HG03175 (cell line): ENCODE measurements around the gene TMEM35A.
A peak's percentile ranks its signal among the peaks of the same experiment; 100 is the strongest.
"Not testable (repeated sequence)": the region's sequence is repeated elsewhere in the genome, so short reads cannot be mapped to it uniquely, and the experiment has no call there.

Experiments used
- ATAC-seq: cut with Tn5 transposase; IDR thresholded peaks from one replicate; pipeline ENCODE4 v1.9.1; 2021; ENCODE audit warnings: mild to moderate bottlenecking, moderate library complexity; ENCODE audit not compliant: unreplicated experiment

Gene TMEM35A, protein sequence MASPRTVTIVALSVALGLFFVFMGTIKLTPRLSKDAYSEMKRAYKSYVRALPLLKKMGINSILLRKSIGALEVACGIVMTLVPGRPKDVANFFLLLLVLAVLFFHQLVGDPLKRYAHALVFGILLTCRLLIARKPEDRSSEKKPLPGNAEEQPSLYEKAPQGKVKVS

DNA sequence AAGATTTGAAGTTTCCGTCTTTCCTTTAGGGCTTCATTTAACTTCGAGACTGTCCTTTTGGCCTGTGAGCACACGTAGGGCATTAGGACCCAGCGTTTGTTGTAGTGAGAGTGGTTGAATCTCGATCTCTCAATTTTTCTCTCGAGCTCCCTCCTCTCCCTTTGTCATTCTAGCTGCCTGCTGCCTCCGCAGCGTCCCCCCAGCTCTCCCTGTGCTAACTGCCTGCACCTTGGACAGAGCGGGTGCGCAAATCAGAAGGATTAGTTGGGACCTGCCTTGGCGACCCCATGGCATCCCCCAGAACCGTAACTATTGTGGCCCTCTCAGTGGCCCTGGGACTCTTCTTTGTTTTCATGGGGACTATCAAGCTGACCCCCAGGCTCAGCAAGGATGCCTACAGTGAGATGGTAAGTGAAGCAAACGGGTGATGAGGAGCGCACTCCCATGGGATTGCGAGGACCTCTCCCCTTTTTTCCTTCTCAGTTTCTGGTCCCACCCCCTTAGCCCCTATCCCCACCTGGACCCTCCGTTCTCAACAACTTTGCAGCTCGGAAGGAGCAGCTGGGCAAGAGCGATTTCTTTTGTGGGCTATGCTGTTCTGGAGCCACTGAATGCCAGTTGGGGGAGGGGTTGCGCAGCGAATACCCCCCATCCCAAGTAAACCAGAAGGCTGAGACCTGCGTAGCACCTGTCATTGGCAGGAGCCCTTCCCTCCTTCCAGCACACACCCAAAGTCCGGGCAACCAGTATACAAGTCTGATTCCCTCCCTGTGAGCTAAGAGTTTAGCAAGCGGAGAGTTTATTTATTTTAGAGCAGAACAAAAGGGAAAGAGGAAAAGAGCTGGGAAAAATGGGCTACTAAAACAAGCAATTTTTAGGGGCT lies at the start of gene TMEM35A:
TSS of gene TMEM35A (plus strand) at position 164 of the 883 bp plus-strand sequence. CDS start at position 288, 124 bp downstream.
- ATAC-seq, result no peak

DNA sequence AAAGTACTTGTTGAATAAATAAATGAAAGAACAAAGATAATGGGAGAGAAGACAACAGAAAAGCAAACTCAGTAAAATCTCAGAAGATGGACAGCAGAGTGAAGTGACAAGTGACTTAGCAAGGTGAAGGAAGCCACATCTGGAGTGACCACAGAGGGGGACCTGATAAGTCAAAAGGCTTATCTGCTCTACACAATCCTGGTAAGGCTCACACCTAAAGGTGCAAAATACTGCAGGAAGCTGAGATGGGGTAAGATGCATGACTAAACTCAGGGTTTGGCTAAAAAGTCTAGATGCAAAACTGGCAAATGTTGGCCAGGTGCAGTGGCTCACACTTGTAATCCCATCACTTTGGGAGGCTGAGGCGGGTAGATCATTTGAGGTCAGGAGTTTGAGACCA lies 49.0 kb upstream of the TMEM35A start:
- ATAC-seq, result no peak

DNA sequence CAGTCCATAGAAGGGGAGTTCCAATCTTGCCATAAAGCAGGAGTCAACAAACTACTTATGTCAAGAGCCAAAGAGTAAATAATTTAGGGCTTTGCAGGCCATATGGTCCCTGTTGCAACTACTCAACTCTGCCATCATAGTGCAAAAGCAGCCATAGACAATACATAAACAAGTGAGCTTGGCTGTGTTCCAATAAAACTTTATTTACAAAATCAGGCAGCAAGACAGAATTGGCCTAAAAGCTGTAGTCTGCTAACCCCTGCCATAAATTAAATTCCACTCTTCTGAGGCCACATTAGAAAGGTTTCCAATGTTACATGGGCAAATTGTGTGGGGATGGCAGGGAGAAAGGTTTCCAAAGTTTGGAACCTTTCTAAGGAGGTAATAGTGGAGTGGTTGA lies 41.4 kb upstream of the TMEM35A start:
- no peak for ATAC-seq

DNA sequence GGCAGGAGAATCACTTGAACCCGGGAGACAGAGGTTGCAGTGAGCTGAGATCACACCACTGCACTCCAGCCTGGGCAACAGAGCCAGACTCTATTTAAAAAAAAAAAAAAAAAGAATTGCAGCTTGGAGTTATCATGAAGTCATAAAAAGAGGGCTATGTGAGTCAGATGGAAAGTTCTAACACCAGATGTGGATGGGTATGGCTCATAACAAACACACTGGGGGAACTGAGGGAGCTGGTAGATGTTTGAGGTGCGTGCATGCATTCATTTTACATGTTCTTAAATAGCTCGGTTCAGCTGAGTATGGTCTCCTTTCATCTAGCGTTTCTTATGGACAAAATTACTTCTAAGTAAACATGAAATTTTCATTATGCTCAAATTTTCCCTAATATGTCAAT lies 38.5 kb upstream of the TMEM35A start:
- no peak for ATAC-seq

DNA sequence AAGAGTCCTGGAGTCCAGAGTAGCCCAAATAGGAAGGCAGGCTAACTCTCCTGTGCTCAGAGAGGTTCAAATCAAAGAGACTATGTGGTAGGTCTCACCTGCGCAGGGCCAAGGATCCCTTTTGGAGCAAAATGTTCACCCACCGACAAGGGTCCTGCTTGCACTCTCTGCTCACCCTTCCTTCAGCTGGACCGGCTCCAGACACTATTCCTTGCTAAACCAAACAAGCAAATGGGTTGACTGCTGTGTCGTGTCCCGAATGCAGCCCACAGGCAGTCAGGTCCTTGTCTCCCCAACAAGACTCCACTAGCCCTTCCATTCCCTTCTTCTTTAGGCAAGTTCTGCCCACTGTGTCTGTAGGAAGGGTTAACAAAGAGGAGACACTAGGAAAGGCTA lies 27.5 kb upstream of the TMEM35A start:
- no peak for ATAC-seq

DNA sequence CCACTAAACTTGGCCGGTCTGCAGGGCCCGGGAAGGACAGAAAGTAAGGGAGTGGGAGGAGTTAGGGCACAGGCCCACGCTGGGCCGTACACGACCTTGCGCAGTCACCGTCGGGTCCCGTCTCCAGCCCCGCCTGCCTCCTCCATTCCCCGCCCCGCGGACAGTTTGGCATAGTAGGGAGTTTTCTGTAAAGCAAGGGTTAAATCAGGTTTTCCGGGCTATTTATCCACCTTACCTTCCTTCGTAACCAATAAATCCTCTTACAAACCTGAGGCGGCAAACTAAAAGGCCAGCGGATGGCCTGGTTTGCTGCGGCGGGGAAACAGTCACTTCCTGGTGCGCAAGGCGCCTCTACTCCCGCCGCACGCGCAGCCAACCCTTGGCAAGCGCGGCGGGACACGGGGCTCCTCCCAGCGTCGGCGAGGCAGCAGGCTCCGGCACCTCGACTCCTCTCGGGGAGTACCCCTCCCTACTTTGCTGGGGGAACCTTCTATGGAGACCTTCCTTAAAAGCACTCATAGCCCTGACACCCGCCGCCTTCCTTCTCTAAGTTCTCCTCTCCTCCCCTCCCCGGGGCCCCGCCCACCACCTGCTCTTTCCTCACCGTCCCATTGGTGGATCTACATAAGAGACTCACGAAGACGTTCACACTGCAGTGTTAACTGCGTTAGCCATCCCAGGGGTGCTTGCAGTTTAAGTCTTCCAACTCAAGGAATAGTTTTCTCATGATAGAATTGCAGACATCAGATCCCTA lies 27.0 kb upstream of the TMEM35A start, which contains the start of gene TRMT2B:
TSS of gene TRMT2B (minus strand) at position 563 of the 754 bp plus-strand sequence. CDS start 9,822 bp downstream, outside the sequence.
- ATAC-seq, result peak; percentile 92

DNA sequence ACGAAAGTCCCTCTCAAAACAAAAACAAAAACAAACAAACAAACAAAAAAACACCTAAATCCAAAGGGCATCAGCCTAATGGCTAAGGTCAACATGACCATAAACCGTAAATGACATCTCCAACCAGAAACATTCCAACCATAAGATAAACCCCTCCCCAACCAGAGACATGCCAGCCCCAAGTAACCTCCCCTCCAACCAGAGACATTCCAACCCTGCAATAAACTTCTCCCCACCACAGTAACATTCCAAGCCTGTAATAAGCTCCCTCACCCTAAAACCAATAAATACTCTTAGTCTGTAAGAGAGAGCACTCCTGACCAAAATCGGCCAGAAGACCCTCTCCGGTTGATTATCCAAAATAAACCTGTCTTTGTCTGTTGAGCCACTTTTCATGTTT lies 22.1 kb upstream of the TMEM35A start:
- not testable (repeated sequence) for ATAC-seq

DNA sequence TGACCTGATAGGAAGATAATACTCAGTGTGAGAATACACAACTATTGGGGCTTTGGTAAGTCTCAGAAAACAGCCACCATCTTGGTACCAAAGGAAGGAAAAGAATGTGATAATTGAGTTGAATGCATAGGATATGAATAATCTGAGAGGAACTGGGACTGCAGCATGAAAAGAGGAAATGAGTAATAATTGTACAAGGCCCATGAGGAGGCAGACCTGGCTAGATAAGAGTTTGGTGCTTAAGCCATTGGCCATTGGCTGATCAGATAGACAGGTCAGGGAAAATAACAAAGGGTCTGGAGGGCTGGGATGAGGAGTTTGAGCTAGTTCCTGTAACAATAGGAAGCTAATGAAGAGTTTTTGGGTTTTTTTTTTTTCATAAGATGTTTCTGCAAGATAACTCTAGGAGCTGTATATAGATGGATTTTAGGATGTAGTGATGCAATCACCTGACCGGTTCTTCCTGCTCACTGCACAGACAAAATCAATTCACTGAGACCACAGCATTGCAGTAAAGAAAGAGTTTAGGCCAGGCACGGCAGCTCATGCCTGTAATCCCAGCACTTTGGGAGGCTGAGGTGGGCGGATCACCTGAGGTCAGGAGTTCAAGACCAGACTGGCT lies 21.5 kb upstream of the TMEM35A start:
- peak; percentile 96 for ATAC-seq

DNA sequence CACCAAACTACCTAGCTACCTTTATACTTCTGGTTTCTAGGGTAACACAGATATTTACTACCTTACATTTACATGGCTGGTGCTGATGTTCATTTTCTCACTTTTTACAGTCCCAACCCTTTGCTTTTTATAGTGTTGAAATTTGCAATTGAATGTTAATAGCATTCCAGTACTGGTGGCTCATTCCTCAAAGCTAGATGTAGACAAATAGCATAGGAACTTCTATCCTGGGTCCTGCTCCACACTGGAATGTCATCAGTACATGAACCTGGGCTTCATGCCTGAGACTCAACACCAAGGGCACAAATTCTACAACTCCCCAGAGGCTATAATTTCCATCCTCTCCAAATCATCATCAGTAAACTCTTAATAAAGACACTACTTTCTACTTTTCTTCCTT lies 16.5 kb upstream of the TMEM35A start:
- no peak for ATAC-seq

DNA sequence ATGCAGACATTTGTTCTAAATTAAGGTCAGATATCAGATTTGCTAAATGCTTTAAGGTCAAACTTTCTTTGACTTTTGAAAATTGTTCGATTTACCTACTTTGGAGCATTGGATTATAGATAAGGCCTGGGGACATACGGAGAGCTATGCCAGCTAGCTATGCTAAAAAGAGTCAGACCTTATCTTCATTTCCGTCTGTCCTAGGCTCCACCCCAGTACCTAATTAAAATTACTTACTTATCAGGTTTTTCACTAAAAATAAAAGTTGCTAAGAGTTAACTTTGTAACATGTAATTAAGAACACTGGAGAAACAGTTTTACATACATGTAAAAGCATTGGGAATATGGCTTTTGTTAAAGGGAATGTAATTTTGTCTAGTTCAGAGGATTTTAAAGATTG lies 7.1 kb upstream of the TMEM35A start:
- ATAC-seq, result no peak

DNA sequence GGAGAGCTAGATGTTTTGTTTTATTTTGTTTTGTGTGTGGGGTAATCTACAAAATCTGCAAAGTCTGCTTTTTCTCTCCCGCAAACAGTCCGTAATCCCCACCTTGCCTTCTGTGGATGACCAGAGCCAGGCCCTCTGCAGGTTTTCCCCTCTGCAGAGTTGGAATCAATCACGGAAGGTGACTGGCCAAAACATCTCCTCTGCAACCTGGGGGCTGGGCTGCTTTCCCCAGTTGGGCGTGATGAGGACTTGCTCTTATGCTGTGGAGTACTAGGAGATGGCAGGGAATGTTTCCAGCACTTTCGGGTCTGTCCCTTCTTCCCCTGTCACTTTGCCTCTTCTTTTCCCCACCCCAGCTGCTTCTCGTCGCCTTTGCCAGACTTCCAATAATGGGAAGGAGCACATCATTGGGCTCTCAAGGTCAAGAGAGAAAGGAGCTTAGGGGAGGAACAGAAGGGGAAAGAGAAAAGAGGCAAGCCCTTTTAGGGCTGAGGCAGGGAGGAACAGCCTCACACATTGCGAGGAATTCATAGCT lies 1.1 kb downstream of the TMEM35A start:
- ATAC-seq, result no peak

DNA sequence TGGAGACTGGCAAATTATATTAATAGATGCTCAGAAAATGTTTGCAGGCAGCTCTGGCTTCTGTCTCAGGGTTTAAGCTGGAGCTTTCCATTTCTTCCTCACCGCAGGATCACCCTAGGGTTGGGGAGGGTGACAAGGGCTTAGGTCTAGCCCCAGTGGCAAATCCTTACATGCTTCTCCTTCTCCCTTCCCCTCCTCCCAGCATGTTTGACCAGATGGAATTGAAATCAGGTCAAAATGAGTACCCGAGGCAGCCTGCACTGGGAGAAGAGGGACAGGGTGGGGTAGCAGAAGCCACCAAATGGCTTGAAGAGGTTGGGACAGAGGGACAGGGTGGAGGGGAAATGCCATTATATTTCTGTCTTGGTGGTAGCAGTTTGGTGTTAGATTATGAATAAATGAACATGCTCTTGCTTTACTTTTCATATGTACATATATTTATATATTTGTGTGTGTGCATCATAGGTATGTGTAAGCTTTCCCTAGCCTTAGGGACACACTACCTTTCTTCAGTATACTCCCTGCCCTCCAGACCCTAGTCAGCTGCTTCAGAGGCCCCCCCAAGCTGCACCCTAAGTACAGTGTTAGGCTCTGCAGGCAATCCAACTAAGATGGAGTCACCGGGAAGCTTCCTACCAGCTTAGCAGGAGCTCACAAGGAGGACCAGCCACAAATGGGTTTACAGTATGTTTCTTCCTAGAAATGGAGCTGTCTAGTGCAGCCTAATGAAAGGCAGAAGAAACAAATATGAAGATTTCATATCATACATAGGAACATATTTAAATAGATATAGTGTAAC lies 1.8 kb downstream of the TMEM35A start:
- no peak for ATAC-seq

DNA sequence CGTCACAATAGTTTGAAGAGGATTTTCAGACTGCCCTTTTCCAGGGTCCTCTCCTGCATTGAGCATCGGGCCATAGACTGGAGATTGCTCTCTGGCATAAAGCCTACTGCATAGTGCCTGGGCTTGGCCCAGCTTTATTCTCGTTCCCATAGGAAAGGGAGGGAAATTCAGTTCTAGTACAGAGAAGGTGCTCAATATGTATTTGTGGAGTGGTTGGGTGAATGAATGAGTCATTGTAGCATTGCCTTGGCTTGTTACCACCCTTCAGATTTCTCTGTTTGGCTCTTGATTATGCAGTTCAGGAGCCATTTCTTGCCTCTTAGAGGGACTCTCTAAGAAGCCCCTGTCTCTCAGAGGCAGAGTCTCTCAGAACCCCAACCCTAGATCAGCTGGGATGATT lies 2.6 kb downstream of the TMEM35A start:
- ATAC-seq, result no peak

DNA sequence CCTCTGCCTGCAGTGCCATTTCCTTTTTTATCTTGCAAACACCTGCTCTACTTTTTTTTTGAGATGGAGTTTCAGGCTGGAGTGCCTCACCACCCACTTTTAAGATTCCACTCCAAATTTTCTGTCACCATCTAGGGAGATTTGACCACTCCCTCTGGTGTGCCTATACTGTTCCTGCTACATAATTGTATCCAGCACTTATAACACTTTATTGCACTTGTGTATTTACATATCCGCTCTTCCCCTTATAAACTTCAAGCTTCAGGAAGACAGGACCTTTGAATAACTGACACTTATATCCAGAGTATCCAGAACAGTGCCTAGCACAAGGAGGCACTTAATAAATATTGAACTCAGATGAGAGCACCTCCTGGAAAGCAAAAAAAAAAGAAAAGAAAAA lies 13.1 kb downstream of the TMEM35A start:
- no peak for ATAC-seq

DNA sequence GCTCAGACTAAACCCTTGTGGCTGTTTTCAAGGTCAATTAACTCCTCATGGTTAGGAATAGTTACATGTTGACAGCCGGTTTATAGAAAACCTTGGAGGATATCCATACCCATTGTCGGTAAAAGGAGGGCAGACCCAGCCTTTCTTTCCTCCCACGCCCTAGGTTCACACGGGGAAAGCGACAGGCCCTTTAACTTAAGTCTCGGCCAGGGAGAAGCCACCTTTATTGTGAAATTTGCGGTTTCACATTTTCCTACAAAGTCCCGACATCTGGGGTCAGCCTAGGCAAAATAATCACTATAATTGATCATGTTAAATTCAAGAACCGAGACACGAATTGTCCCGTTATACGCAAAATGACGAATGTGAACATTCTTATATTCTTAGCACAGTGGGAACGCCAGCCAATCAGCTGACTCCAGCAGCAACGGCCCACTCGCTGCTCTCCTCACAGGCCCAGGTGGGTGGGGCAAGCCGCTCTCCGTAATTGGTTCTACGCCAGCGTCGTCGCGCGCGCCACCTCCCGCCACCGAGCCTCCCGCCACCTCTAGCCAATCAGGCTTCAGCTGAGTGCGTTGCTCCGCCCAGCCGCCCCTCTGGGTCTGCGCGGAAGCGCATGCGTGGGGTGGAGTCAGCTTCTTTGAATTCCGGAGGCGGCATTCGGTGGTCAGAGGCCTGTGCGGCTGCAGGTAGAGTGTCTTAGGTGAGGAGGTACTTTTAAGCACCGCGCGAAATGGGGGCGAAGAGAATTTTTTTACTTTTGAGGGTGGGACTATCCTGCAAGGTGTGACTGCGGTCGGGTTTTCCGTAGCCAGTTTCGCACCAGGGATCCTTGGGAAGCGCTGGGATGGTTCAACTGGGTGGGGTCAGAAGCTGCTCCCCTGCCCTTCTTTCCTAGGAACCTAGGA lies 19.1 kb downstream of the TMEM35A start, which contains the start of gene CENPI:
TSS of gene CENPI (plus strand) at position 659 of the 908 bp plus-strand sequence. CDS start 2,867 bp downstream, outside the sequence.
- ATAC-seq, result peak; percentile 99

DNA sequence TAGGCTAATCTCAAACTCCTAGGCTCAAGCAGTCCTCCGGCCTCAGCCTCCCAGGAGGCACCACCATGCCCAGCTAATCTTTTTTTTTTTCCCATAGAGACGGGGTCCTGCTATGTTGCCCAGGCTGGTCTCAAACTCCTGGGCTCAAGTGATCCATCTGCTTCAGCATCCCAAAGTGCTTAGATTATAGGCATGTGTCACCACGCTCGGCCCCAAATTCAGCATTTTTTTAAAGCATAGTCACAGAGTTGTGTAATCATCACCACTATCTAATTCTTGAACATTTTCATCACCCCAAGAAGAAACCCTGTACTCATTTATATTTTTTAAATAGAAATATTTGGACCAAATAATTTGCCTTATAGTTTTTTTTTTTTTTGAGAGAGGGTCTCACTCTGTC lies 29.6 kb downstream of the TMEM35A start:
- ATAC-seq, result no peak

DNA sequence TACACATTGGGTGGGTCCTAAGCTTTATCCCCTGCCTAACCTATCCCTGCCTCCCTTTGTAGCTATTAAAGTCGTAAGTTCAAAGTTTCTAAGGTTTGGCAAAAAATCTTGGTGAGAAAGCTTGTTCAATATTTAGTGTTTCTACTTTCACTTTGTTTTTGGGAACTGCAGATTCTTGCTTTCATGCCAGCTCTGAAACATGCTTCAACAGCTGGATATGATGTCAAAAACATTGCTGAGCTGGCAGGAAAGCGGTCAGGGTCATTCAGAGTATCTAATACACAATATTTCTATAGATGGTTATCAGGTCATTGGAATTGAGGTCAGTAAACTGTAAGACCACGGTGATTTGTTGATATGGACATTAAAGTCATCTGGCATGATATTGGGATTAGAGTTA lies 39.0 kb downstream of the TMEM35A start:
- ATAC-seq, result no peak

DNA sequence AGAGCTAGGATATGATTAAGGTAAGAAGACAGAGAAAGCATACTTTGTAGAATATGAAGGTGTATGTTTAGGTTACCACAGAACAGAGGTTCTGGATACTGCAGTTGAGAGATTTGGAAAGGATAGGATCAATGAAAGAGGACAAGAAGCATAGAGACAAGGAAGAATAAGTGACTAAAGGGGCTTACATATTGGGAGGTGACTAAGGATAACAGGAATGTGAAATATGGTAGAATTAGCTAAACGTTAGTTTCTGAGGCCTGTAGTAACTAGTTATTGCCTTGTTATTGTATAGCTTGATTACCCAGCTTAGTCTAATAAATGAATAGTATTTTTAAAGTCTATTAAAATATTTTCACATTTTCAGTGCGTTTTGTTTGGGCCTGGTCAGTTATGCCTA lies 57.6 kb downstream of the TMEM35A start:
- ATAC-seq, result no peak
